Anterior cingulate cortex (tissue), 58 donors: ENCODE data around the gene ORM1.

Source experiments
- DNase-seq, 58 donors: peaks; one replicate each; lab custom pipeline; 2025; lab: John Stamatoyannopoulos, UW

ORM1 gene

DNA sequence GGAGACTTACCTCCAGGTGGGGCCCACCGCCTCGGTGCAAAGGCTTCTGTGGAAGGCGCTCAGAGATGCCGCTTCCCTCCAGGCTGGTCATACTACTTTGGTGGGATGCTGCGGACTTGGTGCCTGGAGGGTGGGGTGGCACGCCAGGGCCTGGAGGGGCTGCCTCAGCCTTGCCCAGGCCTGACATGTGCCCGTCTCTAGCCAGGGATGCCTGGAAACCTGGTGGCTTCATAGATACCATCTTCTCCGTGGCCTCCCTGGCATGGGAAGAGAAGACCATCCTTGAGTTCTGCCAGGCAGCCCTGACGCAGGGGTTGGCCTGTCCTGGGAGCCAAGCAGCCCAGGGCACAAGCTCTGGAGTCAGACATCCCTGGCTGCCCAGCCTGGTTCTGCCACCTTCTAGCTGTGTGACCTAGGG is 35.0 kb downstream of the ORM1 start:
- no peak for DNase-seq

DNA sequence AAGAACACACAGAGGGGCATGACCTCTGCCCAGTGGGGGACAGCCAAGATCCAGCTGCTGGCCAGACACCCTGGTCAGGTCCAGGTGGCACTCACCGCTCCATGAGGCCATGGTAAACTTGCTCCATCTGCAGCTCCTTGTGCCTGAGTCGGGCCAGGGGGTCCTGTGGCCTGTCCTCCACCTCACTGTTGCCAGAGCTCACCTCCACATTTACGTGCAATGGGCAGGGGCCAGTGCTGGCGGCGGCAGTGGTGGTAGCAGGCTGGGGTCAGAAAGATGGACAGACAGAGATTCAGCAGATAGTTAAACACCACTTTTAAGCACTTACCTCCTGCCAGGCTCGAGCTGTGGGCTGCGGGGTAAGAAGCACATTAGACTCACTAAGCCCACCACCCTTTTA is 36.9 kb downstream of the ORM1 start:
- no peak for DNase-seq

DNA sequence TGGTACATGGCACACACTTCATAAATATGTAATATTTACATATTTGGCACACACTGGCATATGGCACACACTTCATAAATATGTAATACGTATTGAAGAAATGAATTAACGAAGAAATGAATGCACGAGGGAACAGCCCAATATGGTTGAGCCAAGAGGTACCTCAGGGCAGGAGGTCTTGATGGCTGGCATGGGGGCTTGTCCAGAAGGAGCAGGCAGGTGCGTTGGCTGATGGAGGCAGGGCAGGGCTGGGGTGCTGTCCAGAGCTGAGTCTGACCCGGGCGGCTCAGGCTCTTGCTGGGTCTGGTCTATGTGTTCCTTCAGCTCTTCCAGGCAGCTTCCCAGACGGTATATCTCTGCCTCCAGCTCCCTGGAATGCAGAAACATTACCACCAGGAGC is 38.6 kb downstream of the ORM1 start:
- DNase-seq = no peak

DNA sequence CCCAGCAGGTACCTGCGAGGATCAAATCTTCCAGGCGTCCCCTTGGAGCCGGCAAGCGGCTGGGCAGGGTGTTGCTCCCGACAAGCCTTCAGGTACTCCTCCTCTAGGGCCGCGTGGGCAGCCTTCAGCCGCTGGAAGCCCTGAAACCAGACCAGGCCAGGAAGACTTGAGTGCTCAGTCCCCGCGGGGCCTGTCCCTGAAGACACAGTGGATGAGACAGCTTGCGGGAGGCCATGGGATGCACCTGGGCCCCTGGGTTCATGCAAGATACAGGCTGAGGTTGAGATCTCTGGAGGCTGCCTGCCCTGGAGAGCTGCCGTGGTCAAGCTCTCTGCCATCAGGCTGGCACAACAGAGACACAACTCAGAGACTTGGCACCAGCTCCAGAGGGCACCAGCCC is 39.5 kb downstream of the ORM1 start:
- no peak for DNase-seq

DNA sequence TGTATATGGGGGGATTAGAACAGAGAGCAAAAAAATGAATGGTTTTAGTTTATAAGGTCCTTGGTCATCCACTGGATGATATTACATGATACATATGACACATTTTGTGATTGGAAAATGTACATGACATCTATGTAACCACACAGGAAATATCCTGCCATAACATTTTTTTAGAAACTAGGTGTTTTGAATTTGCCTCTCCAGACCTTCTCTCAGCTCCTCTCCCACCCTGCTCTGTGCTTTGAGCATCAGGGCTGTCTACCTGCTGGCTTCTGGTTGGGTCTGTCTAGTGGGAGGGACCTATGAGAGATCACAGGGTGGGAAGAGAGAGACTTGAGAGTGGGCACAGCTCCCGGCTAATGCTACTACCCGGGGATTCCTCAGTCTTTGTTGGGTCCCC is 40.5 kb downstream of the ORM1 start:
- DNase-seq = no peak

DNA sequence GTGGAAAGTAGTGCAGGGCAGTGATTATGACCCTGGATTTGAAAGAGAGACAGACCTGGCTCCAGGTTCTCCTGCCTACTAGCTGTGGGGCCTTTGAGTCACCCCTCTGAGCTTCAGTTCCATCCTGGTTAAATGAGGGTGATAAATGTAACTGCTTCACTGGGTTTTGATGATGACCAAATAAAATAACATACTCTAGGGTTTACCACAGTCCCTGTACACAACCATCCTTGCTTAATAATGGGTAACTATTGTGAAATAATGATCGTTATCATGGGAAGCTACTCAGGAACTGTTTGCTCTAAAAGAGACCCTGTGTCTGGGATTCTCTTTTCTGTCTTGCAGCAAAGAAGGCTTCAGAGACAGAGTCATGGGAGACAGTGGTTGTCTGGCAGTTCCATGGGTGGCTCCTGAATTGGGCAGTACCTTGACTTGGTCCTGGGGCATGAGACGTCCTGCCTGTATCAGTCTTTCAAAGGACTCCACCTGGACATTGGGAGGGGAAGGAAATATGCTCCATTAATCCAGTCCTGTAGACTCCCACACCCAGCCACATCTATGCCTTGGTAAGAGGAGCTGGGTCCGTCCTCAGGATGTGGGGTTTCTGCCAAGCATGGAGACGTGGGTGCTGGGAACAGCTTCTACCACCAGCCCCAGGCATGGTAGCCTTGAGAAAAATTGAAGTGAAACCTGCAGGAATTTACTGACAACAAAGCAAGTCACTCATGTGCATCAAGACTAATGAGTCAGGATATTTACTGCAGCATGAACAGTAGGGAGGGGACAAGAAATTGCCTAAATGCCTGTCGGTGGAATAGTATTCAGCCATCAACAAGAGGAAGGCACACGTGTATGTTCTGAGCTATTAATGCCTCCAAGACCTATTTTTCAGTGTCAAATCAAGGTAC is 41.5 kb downstream of the ORM1 start:
- DNase-seq = no peak

DNA sequence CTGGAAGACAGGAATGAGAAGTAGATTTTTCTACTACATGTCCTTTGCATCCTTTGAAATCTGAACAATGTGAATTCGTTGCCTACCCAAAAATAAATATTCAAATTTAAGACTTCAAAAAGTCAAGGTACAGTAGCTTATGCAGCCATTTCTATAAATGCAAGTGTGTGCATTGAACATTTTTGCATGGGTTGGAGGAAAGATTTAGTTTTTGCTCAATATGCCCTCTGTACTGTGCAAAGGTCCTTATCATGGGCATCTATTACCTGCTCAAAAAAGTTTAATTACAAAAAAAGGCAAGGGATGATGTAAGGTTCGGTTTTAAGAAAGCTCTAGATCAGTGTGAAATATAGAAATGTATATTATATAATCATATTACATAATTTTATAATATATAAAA is 42.3 kb downstream of the ORM1 start:
- no peak for DNase-seq

DNA sequence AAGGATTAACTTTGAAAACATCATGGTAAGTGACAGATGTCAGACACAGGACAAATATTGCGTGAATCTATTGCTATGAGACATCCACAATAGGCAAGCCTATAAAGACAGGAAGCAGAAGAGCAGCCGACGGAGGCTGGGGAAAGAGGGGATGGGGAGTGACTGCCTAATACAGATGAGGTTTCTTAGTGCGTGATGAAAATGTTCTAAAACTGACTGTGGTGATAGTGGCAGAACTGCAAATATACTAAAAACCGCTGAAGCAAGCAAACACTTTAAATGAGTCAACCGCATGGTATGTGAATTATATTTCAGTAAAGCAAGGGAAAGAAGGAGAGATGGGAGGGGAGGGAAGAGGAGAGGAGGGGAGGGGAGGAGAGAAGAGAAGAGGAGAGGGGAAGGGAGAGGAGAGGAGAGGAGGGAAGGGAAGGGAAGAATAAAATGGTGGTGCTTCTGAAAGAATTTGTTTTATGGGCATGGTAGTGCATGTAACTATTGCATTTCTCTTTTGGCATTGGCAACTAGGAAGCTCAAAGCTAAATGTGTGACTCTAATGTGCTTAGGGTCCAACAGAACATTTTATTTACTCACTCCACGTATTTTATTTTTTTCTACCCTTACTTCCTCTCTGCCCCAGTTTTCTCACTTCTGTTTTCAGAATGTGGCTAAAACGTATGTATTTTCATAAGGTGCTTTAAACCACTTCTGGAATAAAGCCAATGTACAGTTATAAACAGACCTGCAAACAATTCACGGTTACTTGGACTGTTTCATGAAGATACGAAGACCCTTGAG is 43.6 kb downstream of the ORM1 start:
- peak in 1 of 58 donors; percentile 9 for DNase-seq

DNA sequence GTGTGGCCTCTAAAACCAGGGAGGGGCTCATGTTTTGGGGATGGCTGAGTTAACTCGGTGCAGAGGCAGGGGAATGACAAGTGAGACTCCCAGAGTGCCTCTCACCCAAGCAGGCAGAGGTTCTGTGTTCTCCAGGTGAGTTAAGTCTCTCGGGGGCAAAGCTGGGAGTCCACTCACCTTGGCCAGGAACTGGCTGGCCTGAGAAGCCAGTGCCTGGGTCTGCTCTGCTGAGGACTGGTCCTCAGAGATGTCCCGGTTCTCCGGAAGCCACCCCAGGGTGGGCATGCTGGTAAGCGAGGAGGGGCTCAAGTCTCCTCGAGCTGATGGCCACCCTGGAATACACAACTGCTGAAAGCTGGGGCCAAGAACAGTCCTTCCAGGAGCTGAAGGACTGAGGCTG is 44.5 kb downstream of the ORM1 start:
- DNase-seq = no peak

DNA sequence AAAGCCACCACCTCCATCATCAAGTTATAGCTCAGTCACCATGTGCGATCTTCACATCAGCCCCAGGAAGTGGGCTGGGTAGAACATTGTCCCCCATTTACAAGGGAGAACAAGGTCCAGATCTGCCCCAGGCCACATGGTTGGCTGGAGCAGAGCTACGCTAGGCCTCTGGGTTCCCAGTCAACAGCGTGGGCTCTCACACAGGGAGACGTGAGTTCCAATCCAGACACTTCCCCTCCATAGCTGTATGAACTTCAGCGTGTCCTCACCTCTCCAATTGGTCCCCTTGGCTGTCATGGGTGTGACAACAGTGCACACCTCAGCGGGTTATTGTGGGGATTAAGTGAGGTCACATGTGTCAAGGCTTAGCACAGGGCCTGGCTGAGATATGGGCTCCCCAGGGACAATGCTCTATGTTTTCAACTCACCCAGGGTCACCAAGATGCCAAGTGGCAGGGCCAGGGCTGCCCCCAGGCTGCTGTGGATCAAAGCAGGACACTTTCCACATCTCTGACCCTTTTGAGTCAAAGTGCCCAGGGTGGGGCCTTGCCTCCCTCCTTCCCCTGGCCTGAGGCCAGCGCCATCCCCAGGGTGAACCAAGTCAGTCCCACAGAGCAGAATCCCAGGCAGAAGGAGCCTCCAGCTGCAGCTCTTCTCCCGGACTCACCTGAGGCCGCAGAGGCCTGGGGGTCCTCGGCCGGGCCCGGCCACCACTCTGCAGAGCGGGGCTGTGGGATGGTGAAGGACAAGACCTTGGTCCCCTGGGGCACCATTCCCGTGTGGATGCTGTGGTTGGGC is 45.1 kb downstream of the ORM1 start:
- DNase-seq = no peak

DNA sequence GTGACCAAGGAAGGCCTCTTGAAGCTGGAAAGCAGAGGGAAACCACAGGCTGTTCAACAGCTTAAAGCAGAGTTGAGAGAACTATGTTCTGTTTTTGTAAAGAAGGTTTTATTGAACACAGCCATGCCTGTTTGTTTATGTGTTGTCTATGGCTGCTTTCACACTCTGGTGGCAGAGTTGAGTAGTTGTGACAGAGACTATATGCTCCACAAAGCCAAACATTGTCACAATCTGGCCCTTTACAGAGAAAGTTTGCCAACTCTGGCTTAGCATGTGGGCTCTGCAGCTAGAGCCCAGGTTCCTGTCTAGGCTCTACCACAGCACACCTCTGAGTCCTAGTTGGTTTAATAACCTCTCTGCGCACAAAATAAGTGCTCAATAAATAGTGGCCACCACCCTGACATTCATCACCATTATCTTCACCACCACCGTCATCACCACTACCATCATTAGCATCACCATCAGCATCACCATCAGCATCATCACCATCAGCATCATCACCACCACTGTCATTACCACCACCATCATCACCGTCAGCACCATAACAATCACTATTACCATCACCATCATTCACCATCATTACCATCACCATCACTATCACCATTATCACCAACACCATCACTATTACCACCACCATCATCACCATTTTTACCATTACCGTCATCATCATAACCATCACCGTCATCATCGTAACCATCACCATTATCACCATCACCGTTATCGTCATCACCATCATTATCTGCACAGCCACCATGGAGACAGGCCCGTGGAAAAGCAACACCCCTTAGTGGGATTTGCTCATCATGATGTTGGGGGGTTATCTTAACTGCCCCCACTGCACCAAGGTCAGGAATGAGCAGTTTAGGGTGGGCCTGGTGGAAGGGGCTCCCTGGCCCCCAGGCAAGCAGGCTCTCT is 46.6 kb downstream of the ORM1 start:
- DNase-seq = no peak

DNA sequence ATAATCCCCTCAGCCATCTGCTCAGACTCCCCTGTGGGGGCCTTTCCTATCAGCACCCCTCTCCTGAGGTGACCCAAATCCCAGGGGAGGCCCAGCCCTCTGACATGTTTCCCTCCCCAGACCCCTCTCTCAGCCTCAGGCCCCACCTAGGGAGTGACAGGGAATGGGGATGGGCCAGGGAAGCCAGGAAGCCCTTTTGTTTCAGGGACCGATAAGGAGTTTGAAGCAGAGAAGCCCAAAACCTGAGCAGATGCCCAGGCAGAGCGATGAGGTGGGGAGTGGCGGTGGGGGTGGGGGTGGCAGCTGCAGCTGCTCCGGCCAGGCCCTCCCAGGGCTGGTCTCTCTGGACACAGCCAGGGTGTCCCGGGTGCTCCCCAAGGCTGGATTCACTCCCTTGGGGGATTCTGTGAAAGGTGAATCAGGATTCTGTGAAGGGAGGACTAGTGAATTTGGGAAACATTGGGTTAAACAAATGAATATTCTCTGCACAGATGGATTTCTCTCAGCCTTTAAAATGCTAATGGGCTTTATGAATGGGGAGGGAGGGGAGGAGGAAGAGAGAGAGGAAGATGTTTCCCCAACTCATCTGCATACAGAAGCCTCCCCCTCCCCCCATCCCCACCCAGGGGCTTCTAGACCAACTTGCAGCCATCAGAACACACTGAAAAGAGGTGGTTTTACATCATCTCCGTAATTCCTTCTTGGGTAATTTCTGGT is 47.5 kb downstream of the ORM1 start:
- peak in 23 of 58 donors; percentile 12 to 73 (median 41) for DNase-seq

DNA sequence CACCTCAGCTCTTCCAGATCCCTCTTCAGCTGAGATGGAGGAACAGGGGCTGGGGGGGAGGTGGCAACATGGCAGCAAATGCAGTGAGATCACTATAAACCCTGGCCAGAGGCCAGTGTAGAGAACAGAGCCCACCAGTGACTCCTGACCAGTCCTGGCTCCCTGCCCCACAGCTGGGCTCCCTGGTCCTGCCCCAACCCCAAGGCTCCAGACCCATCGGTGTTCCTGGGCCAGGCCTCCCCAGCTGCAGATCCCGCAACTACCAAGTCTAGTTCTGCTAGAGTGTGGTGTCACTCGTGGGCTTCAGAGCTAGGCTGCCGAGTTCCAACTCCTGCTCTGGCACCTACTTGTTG is 48.0 kb downstream of the ORM1 start:
- DNase-seq = peak in 54 of 58 donors; percentile 13 to 91 (median 76)

DNA sequence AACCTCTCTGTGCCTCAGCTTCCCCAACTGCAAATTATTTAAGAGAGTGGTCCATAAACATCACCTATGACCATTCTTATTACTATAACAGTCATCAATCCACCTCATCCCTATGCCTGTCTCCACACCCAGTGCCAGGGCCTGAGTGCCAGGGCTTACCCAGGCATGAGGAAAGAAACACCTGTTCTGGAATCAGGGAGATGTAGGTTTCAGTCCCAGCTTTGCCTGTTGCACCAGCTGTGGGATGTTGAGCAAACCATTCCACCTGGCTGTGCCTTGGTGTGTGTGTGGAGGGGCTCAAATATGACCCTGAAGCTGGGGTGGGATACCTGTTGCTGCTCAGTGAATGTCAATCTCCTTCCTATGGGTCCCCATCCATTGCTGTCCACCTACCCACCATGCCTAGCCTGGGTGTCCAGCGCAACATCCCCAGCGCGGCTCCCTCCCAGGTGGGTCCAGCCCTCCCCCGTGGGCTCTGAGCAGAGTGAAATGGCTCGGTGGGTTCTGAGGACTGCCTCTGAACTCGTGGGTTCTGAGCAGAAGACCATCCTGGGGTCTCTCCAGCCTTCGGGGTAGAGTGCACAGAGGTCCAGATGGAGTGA is 48.5 kb downstream of the ORM1 start:
- DNase-seq = peak in 1 of 58 donors; percentile 17

DNA sequence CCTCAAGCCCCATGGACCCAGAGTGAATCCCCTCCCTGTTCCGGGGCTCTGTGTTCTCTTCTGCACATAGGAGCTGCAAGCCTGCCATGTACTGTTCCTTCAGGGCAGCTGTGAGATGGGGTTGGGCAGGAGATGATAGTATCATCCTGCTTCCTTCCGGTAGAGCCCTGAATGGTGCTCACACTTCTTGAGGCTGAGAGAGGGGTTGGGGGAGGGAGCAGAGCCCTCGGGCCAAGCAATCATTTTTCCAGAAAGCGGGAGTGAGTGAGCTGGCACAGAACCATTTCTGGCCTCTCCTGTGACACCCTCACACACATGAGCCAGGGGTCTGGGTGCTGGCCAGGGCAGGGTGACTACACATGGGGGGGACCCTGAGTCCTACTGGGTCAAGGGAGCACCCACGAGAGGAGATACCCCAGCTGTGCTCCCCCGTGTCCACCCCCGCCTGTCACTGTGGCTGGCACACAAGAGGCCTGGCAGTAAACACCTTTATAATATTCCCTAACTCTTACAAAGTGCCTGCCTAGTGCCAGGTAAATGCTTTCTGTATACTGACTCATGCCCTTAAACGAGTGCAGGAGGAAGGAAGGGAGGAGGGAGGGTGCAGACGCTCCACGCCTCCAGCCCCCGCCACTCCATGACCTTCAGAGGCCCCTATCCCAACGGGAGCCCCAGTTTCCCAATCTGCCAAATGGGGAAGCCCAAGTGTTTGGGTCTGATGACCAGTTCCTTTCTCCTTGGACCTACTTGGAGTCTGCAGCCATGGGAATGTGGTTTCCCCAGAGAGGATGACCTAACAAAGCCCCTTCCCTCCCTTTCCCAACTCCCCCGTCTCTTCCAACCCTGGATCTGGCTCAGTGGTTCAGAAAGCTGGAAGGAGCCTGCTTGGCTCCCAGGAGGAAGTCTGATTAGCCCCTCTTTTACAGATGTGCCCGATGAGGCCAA is 49.3 kb downstream of the ORM1 start:
- peak in 7 of 58 donors; percentile 9 to 46 (median 19) for DNase-seq

DNA sequence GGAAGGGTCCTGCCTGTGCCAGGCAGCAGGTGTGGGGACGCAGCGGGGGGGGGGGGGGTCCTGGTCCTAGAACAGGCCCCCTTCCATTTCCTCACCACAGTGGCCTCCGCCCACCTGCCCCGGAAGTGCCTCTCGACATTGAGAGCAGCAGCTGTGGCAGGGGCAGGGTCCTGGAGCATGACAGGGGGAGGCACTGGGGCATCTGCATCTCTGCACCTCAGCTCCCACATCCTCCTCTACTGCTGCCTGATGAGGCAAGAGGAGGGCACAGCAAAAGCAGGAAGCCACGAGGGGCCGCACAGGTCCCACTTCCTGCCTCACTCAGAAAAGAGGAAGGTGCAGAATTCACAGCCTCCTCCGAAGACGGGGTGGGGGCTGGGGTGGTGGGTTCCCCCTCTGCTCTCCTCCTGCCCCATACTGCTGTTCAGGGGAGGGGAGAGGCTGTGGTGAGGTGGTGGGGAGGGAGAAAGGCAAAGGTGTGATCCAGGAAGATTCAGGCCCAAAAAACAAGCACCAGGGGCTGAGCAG is 50.1 kb downstream of the ORM1 start:
- DNase-seq = peak in 23 of 58 donors; percentile 11 to 70 (median 29)
